IgD-negative memory B cell (primary cell): ENCODE data around the gene MIX23. TPM values are rescaled to one million over a fixed set of nuclear protein-coding genes. Genes with fewer than 3 reads are reported as not detected.

ENCODE experiments used
- H3K27ac Mint-ChIP-seq, 3 donors: one replicate each; pipeline ENCODE4 v1.8.0; 2020 to 2022; ENCODE audit warnings: mild to moderate bottlenecking in 3 of 3, mixed read lengths in 3 of 3, moderate library complexity in 1 of 3
- H3K27me3 Mint-ChIP-seq: one replicate; pipeline ENCODE4 v1.8.0; 2021; ENCODE audit warnings: mixed read lengths
- H3K36me3 Mint-ChIP-seq: one replicate; pipeline ENCODE4 v1.8.0; 2020; ENCODE audit warnings: mild to moderate bottlenecking, mixed read lengths
- H3K4me1 Mint-ChIP-seq, 3 donors: one replicate each; pipeline ENCODE4 v1.8.0; 2020 to 2022; ENCODE audit warnings: mixed read lengths in 3 of 3, mild to moderate bottlenecking in 1 of 3
- H3K4me3 Mint-ChIP-seq, 4 donors: one replicate each; pipeline ENCODE4 v1.8.0; 2020 to 2022; ENCODE audit warnings: mild to moderate bottlenecking in 4 of 4, mixed read lengths in 4 of 4, moderate library complexity in 3 of 4
- H3K9me3 Mint-ChIP-seq, 3 donors: one replicate each; pipeline ENCODE4 v1.8.0; 2020 to 2021; ENCODE audit warnings: mixed read lengths in 3 of 3, mild to moderate bottlenecking in 1 of 3
- polyA plus RNA-seq: library from polyadenylated mRNA; unstranded; fragments of 300-500 nt; fragmentation: Illumina TruSeq; gene quantifications from one replicate; pipeline ENCODE4 v1.2.3, GENCODE V29; 2021

The MIX23 gene
- polyA plus RNA-seq, 1 donor from 2014 or later, result 9.1 TPM

- Mint-ChIP-seq H3K36me3 (peaks cover 1% of the 10 kb centered on the region), H3K27me3 (no peaks in the 10 kb centered on the region), H3K9me3 (no peaks in the 10 kb centered on the region), H3K4me1 (peaks cover 9 to 18% (median 15%) of the 10 kb centered on the region in 3 donors), H3K4me3 (no peak overlapping the region), H3K27ac (no peak overlapping the region)
Measured at GRCh38 chr3:122405015-122405414, 22.0 kb upstream of the MIX23 start.

- Mint-ChIP-seq H3K9me3 (no peaks in the 10 kb centered on the region), H3K4me1 (peaks cover 0 to 5% (median 2%) of the 10 kb centered on the region in 3 donors), H3K36me3 (peaks cover 1% of the 10 kb centered on the region), H3K27ac (no peak overlapping the region), H3K4me3 (no peak overlapping the region), H3K27me3 (no peaks in the 10 kb centered on the region)
Measured at GRCh38 chr3:122403489-122403888, 20.5 kb upstream of the MIX23 start.

- peaks cover 6% of the 10 kb centered on the region for H3K36me3 Mint-ChIP-seq
- no peaks in the 10 kb centered on the region for H3K9me3 Mint-ChIP-seq
- no peak overlapping the region for H3K27ac Mint-ChIP-seq
- no peaks in the 10 kb centered on the region for H3K4me1 Mint-ChIP-seq
- H3K4me3 Mint-ChIP-seq, result no peak overlapping the region
- no peaks in the 10 kb centered on the region for H3K27me3 Mint-ChIP-seq
Measured at GRCh38 chr3:122398920-122399319, 15.9 kb upstream of the MIX23 start.

- H3K9me3 Mint-ChIP-seq, result no peaks in the 10 kb centered on the region
- no peak overlapping the region for H3K27ac Mint-ChIP-seq
- H3K36me3 Mint-ChIP-seq, result peaks cover 5% of the 10 kb centered on the region
- no peaks in the 10 kb centered on the region for H3K27me3 Mint-ChIP-seq
- H3K4me1 Mint-ChIP-seq, result peaks cover 2 to 6% (median 3%) of the 10 kb centered on the region in 3 donors
- no peak overlapping the region for H3K4me3 Mint-ChIP-seq
Measured at GRCh38 chr3:122397201-122397600, 14.2 kb upstream of the MIX23 start.

GRCh38 chr3:122396511-122396910, 13.5 kb upstream of the MIX23 start:
- Mint-ChIP-seq H3K4me1 (peaks cover 2 to 8% (median 3%) of the 10 kb centered on the region in 3 donors), H3K36me3 (peaks cover 5% of the 10 kb centered on the region), H3K9me3 (no peaks in the 10 kb centered on the region), H3K27me3 (no peaks in the 10 kb centered on the region), H3K4me3 (no peak overlapping the region), H3K27ac (no peak overlapping the region)

- no peak overlapping the region for H3K4me3 Mint-ChIP-seq
- H3K36me3 Mint-ChIP-seq, result peaks cover 5% of the 10 kb centered on the region
Measured at GRCh38 chr3:122395582-122395981, 12.6 kb upstream of the MIX23 start.

GRCh38 chr3:122394173-122394572, 11.1 kb upstream of the MIX23 start:
- Mint-ChIP-seq H3K9me3 (no peaks in the 10 kb centered on the region), H3K27me3 (no peaks in the 10 kb centered on the region), H3K4me3 (no peak overlapping the region), H3K4me1 (peaks cover 2 to 9% (median 3%) of the 10 kb centered on the region in 3 donors), H3K36me3 (peaks cover 5% of the 10 kb centered on the region), H3K27ac (no peak overlapping the region)

More at GRCh38 chr3:122395582-122395981, 12.6 kb upstream of the MIX23 start:
- H3K27ac Mint-ChIP-seq, result no peak overlapping the region
- H3K27me3 Mint-ChIP-seq, result no peaks in the 10 kb centered on the region
- H3K4me1 Mint-ChIP-seq, result peaks cover 2 to 9% (median 3%) of the 10 kb centered on the region in 3 donors
- no peaks in the 10 kb centered on the region for H3K9me3 Mint-ChIP-seq

- peaks cover 5 to 13% (median 10%) of the 10 kb centered on the region in 3 donors for H3K4me1 Mint-ChIP-seq
- H3K9me3 Mint-ChIP-seq, result no peaks in the 10 kb centered on the region
- no peak overlapping the region for H3K27ac Mint-ChIP-seq
- H3K27me3 Mint-ChIP-seq, result no peaks in the 10 kb centered on the region
- no peak overlapping the region for H3K4me3 Mint-ChIP-seq
- H3K36me3 Mint-ChIP-seq, result peaks cover 5% of the 10 kb centered on the region
Measured at GRCh38 chr3:122392868-122393844, 10.1 kb upstream of the MIX23 start.

GRCh38 chr3:122391681-122392446, 8.8 kb upstream of the MIX23 start:
- Mint-ChIP-seq H3K9me3 (no peaks in the 10 kb centered on the region), H3K4me1 (peaks cover 7 to 20% (median 17%) of the 10 kb centered on the region in 3 donors), H3K27me3 (no peaks in the 10 kb centered on the region), H3K27ac (no peak overlapping the region), H3K36me3 (peaks cover 6% of the 10 kb centered on the region), H3K4me3 (no peak overlapping the region)

GRCh38 chr3:122390665-122391064, 7.6 kb upstream of the MIX23 start:
- Mint-ChIP-seq H3K9me3 (no peaks in the 10 kb centered on the region), H3K27me3 (no peaks in the 10 kb centered on the region), H3K4me3 (no peak overlapping the region), H3K4me1 (peaks cover 9 to 24% (median 20%) of the 10 kb centered on the region in 3 donors), H3K27ac (no peak overlapping the region), H3K36me3 (peaks cover 1% of the 10 kb centered on the region)

- Mint-ChIP-seq H3K4me1 (peaks cover 11 to 28% (median 20%) of the 10 kb centered on the region in 3 donors), H3K9me3 (no peaks in the 10 kb centered on the region), H3K4me3 (no peak overlapping the region), H3K27me3 (no peaks in the 10 kb centered on the region), H3K27ac (peak overlapping the region in 1 of 3 donors; percentile 64), H3K36me3 (peaks cover 1% of the 10 kb centered on the region)
Measured at GRCh38 chr3:122389892-122390291, 6.9 kb upstream of the MIX23 start.

- Mint-ChIP-seq H3K4me1 (peaks cover 15 to 32% (median 20%) of the 10 kb centered on the region in 3 donors), H3K27me3 (no peaks in the 10 kb centered on the region), H3K4me3 (no peak overlapping the region), H3K9me3 (no peaks in the 10 kb centered on the region), H3K27ac (no peak overlapping the region), H3K36me3 (peaks cover 1% of the 10 kb centered on the region)
Measured at GRCh38 chr3:122389197-122389596, 6.2 kb upstream of the MIX23 start.

GRCh38 chr3:122387709-122388108, 4.7 kb upstream of the MIX23 start:
- Mint-ChIP-seq H3K9me3 (no peaks in the 10 kb centered on the region), H3K4me1 (peaks cover 15 to 29% (median 19%) of the 10 kb centered on the region in 3 donors), H3K4me3 (no peak overlapping the region), H3K27ac (peak overlapping the region in 1 of 3 donors; percentile 33), H3K27me3 (no peaks in the 10 kb centered on the region), H3K36me3 (peaks cover 1% of the 10 kb centered on the region)

- no peaks in the 10 kb centered on the region for H3K9me3 Mint-ChIP-seq
- no peaks in the 10 kb centered on the region for H3K27me3 Mint-ChIP-seq
- H3K4me3 Mint-ChIP-seq, result peak within 1 kb of the TSS; percentile 93 to 98 (median 94)
- peak within 1 kb of the TSS; percentile 77 to 97 (median 95) for H3K27ac Mint-ChIP-seq
- peaks cover 18 to 40% (median 26%) of the 10 kb centered on the region in 3 donors for H3K4me1 Mint-ChIP-seq
- H3K36me3 Mint-ChIP-seq, result peaks cover 1% of the 10 kb centered on the region
Measured at GRCh38 chr3:122383771-122384697, 1.0 kb upstream of the MIX23 start, which contains the start of gene FAM162A. Gene FAM162A, plus strand, starts transcription at chr3:122384182. Its CDS starts 84 bp downstream, at chr3:122384266.
